ENCODE data around the gene PRKN.

- TF ChIP-seq ARNT (IDR thresholded peaks at IDR 0.05) (no peak), ELF4 (IDR thresholded peaks at IDR 0.05) (no peak), HDGF (IDR thresholded peaks at IDR 0.05; ENCODE audit: borderline replicate concordance) (no peak), L3MBTL2 (conservative IDR thresholded peaks at IDR 0.05) (no peak)
Measured at GRCh38 chr6:162220876-162221275, 506.7 kb downstream of the PRKN start.

Data from HEK293T (cell line).